22Rv1 (cell line): ENCODE results near the gene KDM4C.

Experiments used
- ZFX ChIP-seq: fragments of 450-650 bp; IDR thresholded peaks from 2 replicates; pipeline ENCODE4 v1.6.1; 2017; ENCODE audit warnings: antibody characterized with exemption, borderline replicate concordance
- TF ChIP-seq, protein P1 (sequence below): fragments of 450-650 bp; IDR thresholded peaks from 2 replicates; pipeline ENCODE4 v1.5.1; 2017; ENCODE audit warnings: mild to moderate bottlenecking

DNA sequence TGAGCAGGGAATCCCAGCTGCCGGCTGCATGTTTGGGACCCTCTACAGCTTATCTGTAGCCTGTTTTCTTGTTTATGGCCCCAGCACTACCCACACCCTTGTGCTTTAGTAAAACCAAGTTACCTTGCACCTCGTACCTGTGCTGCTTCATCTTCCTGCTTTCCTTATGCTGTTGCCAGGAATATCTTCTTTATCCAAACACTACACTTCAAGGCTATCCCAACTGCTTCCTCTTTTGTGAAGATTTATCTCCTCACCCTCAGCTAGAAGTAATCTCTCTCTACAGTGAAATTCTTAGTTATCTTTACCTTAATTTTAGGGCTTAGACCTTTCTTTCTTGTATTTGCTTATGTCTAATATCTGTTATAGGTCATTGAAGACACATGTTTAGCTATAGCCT is 171.1 kb downstream of the KDM4C start:
- TF ChIP-seq, protein P1, sequence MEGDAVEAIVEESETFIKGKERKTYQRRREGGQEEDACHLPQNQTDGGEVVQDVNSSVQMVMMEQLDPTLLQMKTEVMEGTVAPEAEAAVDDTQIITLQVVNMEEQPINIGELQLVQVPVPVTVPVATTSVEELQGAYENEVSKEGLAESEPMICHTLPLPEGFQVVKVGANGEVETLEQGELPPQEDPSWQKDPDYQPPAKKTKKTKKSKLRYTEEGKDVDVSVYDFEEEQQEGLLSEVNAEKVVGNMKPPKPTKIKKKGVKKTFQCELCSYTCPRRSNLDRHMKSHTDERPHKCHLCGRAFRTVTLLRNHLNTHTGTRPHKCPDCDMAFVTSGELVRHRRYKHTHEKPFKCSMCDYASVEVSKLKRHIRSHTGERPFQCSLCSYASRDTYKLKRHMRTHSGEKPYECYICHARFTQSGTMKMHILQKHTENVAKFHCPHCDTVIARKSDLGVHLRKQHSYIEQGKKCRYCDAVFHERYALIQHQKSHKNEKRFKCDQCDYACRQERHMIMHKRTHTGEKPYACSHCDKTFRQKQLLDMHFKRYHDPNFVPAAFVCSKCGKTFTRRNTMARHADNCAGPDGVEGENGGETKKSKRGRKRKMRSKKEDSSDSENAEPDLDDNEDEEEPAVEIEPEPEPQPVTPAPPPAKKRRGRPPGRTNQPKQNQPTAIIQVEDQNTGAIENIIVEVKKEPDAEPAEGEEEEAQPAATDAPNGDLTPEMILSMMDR: no peak
- TF ChIP-seq ZFX: no peak
